LNCaP clone FGC (cell line): ENCODE measurements around the gene NTN1.

Experiments
- DNase-seq: peaks from one replicate; pipeline ENCODE4 v3.0.0-alpha.2; 2011; ENCODE audit warnings: low read depth
- H3K4me3 ChIP-seq: 2 replicates; pipeline ENCODE4 v1.5.1; 2011; ENCODE audit warnings: mild to moderate bottlenecking, low read depth, low read length, control low read depth
- CTCF ChIP-seq: IDR thresholded peaks from 2 replicates; pipeline ENCODE4 v1.5.1; 2012; ENCODE audit warnings: mild to moderate bottlenecking; ENCODE audit not compliant: control insufficient read depth, insufficient read depth; ENCODE audit errors: extremely low read depth

The NTN1 gene

DNA sequence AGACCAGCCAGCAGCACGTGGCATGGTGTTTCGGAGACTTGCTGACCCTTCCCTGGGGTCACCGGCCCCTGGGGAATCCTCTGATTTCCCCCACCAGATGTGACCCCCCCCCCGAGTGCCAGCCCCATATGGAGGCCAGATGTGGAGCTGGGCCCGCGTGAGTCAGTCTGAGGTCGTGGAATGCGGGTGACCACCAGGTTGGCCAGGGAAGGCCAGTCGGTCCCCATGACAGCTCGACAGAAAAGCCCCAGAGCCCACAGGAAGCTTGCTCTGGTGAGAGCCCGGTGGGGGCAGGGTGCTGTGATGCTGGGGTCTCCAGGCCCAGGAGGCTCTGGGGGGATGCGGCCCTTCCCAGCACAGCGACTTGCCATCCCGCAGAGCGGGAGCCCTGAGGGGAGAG, 209.0 kb downstream of the NTN1 start:
- H3K4me3 ChIP-seq = no peak overlapping the region
- TF ChIP-seq CTCF = no peak
- DNase-seq = no peak

GRCh38 chr17:9230861-9231260, 209.6 kb downstream of the NTN1 start:
- no peak overlapping the region for H3K4me3 ChIP-seq
- no peak for DNase-seq
- TF ChIP-seq CTCF = no peak

DNA sequence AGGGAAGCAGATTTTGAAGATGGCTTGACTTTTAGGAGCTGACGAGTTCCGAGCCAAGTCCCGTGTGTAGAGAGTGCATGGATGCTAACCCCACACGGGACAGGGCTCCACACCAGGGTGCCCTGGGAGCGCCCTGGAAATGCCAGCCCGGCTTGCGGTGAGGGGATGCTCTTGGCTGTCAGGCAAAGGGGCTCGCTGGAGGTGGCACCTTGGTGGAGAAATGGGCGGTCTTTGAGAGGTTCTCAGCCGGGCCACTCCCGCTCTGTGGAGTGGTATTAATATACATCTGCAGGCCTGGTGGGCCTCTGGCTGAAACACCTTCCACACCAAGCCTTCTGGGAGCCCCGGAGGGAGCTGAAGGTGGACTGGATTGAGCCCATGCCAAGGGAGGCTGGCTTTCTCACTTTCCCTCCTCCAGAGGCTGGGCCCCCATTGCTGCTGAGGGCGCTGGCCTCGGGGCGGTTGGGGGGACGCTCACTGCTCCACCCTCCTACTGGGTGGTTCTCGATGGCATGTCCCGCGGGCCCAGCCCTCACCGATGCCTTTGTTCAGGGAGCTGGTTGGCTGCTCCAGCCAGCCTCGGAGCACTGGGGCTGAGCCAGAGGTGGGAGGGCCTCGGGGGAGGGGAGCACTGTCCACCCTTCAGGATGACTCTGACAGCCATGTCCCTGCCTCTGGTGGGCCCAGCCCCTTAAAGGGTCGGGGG, 210.3 kb downstream of the NTN1 start:
- TF ChIP-seq CTCF = no peak
- no peak overlapping the region for H3K4me3 ChIP-seq
- no peak for DNase-seq

DNA sequence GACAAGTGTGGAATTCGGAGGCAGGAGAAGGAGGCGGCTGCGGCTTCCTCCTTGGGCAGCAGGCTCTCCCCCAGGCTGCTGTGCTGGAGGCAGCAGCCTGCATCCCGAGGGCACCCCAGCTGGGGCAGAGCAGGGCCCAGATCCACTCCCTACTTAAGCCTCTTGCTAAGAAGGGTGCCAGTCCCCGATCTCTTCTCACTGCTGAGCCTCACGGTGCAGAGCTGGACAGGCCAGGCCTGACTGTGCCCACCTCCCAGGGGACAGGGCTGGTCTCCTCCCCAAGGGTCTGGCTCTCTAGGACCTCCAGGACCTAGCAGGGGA, 210.8 kb downstream of the NTN1 start:
- no peak overlapping the region for H3K4me3 ChIP-seq
- no peak for DNase-seq
- TF ChIP-seq CTCF = no peak

- no peak for TF ChIP-seq CTCF
- no peak overlapping the region for H3K4me3 ChIP-seq
- DNase-seq = no peak
Observed at GRCh38 chr17:9232591-9233270, 211.4 kb downstream of the NTN1 start.

DNA sequence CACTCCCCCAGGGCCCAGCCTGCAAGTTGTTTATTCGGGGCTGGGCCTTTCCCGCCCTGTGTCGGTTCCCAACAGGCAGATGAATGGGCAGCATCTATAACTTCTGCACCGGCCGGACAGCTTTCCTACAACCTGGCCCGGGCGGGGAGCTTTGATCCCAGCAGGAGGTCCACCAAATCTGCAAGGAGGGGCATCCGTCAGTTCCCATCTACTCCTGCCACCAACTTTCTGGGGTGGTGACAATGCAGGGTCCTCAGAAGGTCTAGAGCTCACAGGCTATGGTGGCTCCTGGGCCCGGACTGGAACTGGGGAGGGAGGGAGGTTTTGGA, 211.9 kb downstream of the NTN1 start:
- H3K4me3 ChIP-seq = no peak overlapping the region
- DNase-seq = no peak
- TF ChIP-seq CTCF = no peak

- no peak for TF ChIP-seq CTCF
- H3K4me3 ChIP-seq = no peak overlapping the region
- no peak for DNase-seq
Observed at GRCh38 chr17:9233761-9234160, 212.5 kb downstream of the NTN1 start.
